ENCODE data around the gene NEDD9. TPM values are rescaled to one million over a fixed set of nuclear protein-coding genes. Genes with fewer than 3 reads are reported as not detected.

NEDD9 gene, protein sequence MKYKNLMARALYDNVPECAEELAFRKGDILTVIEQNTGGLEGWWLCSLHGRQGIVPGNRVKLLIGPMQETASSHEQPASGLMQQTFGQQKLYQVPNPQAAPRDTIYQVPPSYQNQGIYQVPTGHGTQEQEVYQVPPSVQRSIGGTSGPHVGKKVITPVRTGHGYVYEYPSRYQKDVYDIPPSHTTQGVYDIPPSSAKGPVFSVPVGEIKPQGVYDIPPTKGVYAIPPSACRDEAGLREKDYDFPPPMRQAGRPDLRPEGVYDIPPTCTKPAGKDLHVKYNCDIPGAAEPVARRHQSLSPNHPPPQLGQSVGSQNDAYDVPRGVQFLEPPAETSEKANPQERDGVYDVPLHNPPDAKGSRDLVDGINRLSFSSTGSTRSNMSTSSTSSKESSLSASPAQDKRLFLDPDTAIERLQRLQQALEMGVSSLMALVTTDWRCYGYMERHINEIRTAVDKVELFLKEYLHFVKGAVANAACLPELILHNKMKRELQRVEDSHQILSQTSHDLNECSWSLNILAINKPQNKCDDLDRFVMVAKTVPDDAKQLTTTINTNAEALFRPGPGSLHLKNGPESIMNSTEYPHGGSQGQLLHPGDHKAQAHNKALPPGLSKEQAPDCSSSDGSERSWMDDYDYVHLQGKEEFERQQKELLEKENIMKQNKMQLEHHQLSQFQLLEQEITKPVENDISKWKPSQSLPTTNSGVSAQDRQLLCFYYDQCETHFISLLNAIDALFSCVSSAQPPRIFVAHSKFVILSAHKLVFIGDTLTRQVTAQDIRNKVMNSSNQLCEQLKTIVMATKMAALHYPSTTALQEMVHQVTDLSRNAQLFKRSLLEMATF
- total RNA-seq (2021; ENCODE audit: unreplicated experiment) (0.17 TPM), Bru-seq, nascent RNA (percentile 9 among the genes with signal in this experiment), BruChase-seq, experiment 1, labeled RNA remaining after a 6-hour chase (percentile 4 among the genes with signal in this experiment), BruChase-seq, experiment 2, labeled RNA remaining after a 2-hour chase (percentile 7 among the genes with signal in this experiment)
- 0.20 and 0.26 TPM in 2 replicates for polyA plus RNA-seq (2012)
- long read RNA-seq, partial matches to known transcripts, result 1 of 1 reads
- long read RNA-seq, other reads (novel, unspliced or antisense), result 0 of 1 reads

DNA sequence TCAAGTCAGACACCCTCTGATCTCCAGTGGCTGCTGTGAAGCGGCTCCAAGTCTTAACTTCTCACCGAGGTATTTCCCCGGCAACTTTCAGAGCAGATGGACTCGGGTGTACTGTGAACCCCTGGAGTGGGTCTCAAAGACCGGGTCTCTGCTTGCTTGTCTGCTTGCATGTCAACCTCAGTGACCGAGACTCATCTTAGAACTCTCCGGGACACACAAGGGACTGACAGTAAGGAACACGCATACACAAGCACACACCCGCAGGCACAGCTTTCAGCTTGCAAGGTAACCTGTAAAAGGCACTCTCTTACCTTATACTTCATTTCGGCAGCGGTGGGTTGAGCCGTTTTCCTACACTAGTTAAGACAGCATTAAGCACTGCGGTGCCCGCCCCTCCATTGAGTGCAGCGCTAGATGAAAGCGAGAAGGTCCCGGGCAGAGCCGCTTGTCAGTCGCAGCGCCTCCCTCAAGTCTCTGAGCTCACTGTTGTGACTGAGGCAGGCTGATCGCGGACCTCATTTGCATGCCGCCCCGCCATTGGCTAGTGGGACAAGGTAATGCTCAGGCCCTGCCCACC lies at the start of gene NEDD9:
Gene NEDD9, minus strand, starts transcription at position 476 of the 577 bp plus-strand sequence. Its CDS starts 153 bp downstream, at position 323.
- H3K9me2 ChIP-seq (ENCODE audit: insufficient read depth), result no peaks in the 10 kb centered on the region
- DNase-seq (ENCODE audit: low read depth, low spot score) (peak; percentile 80), ATAC-seq (peak; percentile 100)
- H3K36me3 ChIP-seq (ENCODE audit: control insufficient read depth in 1 of 2, insufficient read depth in 2 of 2, low read length in 2 of 2), result no peaks in the 10 kb centered on the region
- TF ChIP-seq SIN3A (IDR thresholded peaks at IDR 0.05; ENCODE audit: low read depth), result 0 out of 2 replicates have a peak, but pooled peaks have one; percentile 33
- TF ChIP-seq, protein P1, sequence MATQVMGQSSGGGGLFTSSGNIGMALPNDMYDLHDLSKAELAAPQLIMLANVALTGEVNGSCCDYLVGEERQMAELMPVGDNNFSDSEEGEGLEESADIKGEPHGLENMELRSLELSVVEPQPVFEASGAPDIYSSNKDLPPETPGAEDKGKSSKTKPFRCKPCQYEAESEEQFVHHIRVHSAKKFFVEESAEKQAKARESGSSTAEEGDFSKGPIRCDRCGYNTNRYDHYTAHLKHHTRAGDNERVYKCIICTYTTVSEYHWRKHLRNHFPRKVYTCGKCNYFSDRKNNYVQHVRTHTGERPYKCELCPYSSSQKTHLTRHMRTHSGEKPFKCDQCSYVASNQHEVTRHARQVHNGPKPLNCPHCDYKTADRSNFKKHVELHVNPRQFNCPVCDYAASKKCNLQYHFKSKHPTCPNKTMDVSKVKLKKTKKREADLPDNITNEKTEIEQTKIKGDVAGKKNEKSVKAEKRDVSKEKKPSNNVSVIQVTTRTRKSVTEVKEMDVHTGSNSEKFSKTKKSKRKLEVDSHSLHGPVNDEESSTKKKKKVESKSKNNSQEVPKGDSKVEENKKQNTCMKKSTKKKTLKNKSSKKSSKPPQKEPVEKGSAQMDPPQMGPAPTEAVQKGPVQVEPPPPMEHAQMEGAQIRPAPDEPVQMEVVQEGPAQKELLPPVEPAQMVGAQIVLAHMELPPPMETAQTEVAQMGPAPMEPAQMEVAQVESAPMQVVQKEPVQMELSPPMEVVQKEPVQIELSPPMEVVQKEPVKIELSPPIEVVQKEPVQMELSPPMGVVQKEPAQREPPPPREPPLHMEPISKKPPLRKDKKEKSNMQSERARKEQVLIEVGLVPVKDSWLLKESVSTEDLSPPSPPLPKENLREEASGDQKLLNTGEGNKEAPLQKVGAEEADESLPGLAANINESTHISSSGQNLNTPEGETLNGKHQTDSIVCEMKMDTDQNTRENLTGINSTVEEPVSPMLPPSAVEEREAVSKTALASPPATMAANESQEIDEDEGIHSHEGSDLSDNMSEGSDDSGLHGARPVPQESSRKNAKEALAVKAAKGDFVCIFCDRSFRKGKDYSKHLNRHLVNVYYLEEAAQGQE (IDR thresholded peaks at IDR 0.05; ENCODE audit: low read depth), result no peak
- no peak for TF ChIP-seq EZH2phosphoT487 (IDR thresholded peaks at IDR 0.05; ENCODE audit: borderline replicate concordance)
- peak; percentile 86 for TF ChIP-seq TCF7L2 (IDR thresholded peaks at IDR 0.05; ENCODE audit: borderline replicate concordance, extremely low read depth, insufficient read depth, insufficient read length)
- TF ChIP-seq SP1 (IDR thresholded peaks at IDR 0.05; ENCODE audit: low read depth), result 0 out of 2 replicates have a peak, but pooled peaks have one; percentile 27
- TF ChIP-seq POLR2AphosphoS5 (IDR thresholded peaks at IDR 0.05; ENCODE audit: low read depth, low read length), result 0 out of 2 replicates have a peak, but pooled peaks have one; percentile 27
- peak within 1 kb of the TSS; percentile 46 to 58 for H3K4me3 ChIP-seq (replicated peaks in 1 of 2; ENCODE audit: low read depth in 1 of 2, low read length in 2 of 2)
- ChIA-PET RAD21 (ENCODE audit: low non-redundant PET in 1 of 2, low total read pairs in 2 of 2, uncharacterized antibody in 2 of 2, unreplicated experiment in 2 of 2) (no interaction called here), POLR2A (interaction anchor here (0.6 kb wide), 1 partner anchor 382 kb away, joined by 3 read pairs; no protein-coding TSS in a partner anchor), CTCF (no interaction called here)
- H3K9me3 ChIP-seq (ENCODE audit: control insufficient read depth in 1 of 2, insufficient read depth in 1 of 2, low read depth in 1 of 2, low read length in 2 of 2), result no peaks in the 10 kb centered on the region
- H2AFZ ChIP-seq (ENCODE audit: low read depth, low read length, poor library complexity, severe bottlenecking), result peak within 1 kb of the TSS; percentile 98
- BruUV-seq (replicated peaks), result no TSS peak
- intact Hi-C loops (cut with micrococcal nuclease), result loop anchor here (5.0 kb wide), 1 partner anchor 265 kb away; no protein-coding TSS in a partner anchor
- peak within 1 kb of the TSS; percentile 93 for H3K4me2 ChIP-seq (ENCODE audit: low read length)
- H3K27me3 ChIP-seq (ENCODE audit: insufficient read depth, low read length), result 0 out of 2 replicates have a peak, but pooled peaks cover 9% of the 10 kb centered on the region
- peak within 1 kb of the TSS; percentile 25 for H3K9ac ChIP-seq (ENCODE audit: low read length)
- H3K4me1 ChIP-seq (ENCODE audit: control insufficient read depth in 1 of 2, insufficient read depth in 2 of 2, low read length in 2 of 2), result peaks cover 0 to 7% of the 10 kb centered on the region in 2 experiments; a peak in 3 of 4 replicates
- H3K79me2 ChIP-seq (ENCODE audit: insufficient read depth, low read length), result no peaks in the 10 kb centered on the region
- H3K27ac ChIP-seq (ENCODE audit: low read depth, low read length), result no peak within 1 kb of the TSS
- H4K20me1 ChIP-seq (ENCODE audit: insufficient read depth), result no peaks in the 10 kb centered on the region

Measured in HCT116 (cell line).